ELF-1 (cell line): ENCODE measurements around the gene ITPR1.
A peak's percentile ranks its signal among the peaks of the same experiment; 100 is the strongest.

ENCODE experiments used
- DNase-seq: peaks from one replicate; pipeline ENCODE4 v3.0.0-alpha.2; 2016; ENCODE audit warnings: low read depth, low spot score

Gene ITPR1

GRCh38 chr3:4849136-4849535 is 356.0 kb downstream of the ITPR1 start:
- no peak for DNase-seq

GRCh38 chr3:4849739-4850138 is 356.6 kb downstream of the ITPR1 start:
- no peak for DNase-seq

GRCh38 chr3:4850211-4850927 is 357.2 kb downstream of the ITPR1 start:
- DNase-seq: no peak

- DNase-seq: no peak
Measured at GRCh38 chr3:4850928-4851265, 357.7 kb downstream of the ITPR1 start.

- DNase-seq: peak; percentile 37
Measured at GRCh38 chr3:4852780-4853748, 359.9 kb downstream of the ITPR1 start.

- DNase-seq: no peak
Measured at GRCh38 chr3:4853749-4854140, 360.6 kb downstream of the ITPR1 start.

- no peak for DNase-seq
Measured at GRCh38 chr3:4855676-4856075, 362.5 kb downstream of the ITPR1 start.

- DNase-seq: no peak
Measured at GRCh38 chr3:4856136-4856535, 363.0 kb downstream of the ITPR1 start.

- DNase-seq: no peak
Measured at GRCh38 chr3:4856564-4856963, 363.4 kb downstream of the ITPR1 start.

GRCh38 chr3:4856986-4857385 is 363.8 kb downstream of the ITPR1 start:
- DNase-seq: no peak

GRCh38 chr3:4859788-4860187 is 366.6 kb downstream of the ITPR1 start:
- DNase-seq: no peak

GRCh38 chr3:4862973-4863372 is 369.8 kb downstream of the ITPR1 start:
- no peak for DNase-seq

GRCh38 chr3:4864503-4864902 is 371.4 kb downstream of the ITPR1 start:
- DNase-seq: no peak

- no peak for DNase-seq
Measured at GRCh38 chr3:4865714-4866113, 372.6 kb downstream of the ITPR1 start.

- no peak for DNase-seq
Measured at GRCh38 chr3:4866866-4867265, 373.7 kb downstream of the ITPR1 start.

GRCh38 chr3:4877173-4877787 is 384.1 kb downstream of the ITPR1 start:
- no peak for DNase-seq

GRCh38 chr3:4880850-4881249 is 387.7 kb downstream of the ITPR1 start:
- DNase-seq: no peak

GRCh38 chr3:4882548-4882947 is 389.4 kb downstream of the ITPR1 start:
- no peak for DNase-seq

GRCh38 chr3:4883011-4883410 is 389.9 kb downstream of the ITPR1 start:
- no peak for DNase-seq

- no peak for DNase-seq
Measured at GRCh38 chr3:4884888-4885287, 391.7 kb downstream of the ITPR1 start.

- DNase-seq: no peak
Measured at GRCh38 chr3:4885316-4885715, 392.2 kb downstream of the ITPR1 start.

GRCh38 chr3:4886448-4886847 is 393.3 kb downstream of the ITPR1 start:
- DNase-seq: no peak

GRCh38 chr3:4887177-4887576 is 394.0 kb downstream of the ITPR1 start:
- no peak for DNase-seq
